GM12878 (cell line): Measurements from ENCODE around the gene KIFC1. TPM values are rescaled to one million over a fixed set of nuclear protein-coding genes. Genes with fewer than 3 reads are reported as not detected.
A peak's percentile ranks its signal among the peaks of the same experiment; 100 is the strongest.

ENCODE experiments used
- CHD2 ChIP-seq: IDR thresholded peaks from 2 replicates; pipeline ENCODE4 v1.6.1; 2011; ENCODE audit warnings: low read depth, low read length, improper control_type of control experiment, borderline replicate concordance
- DPF2 ChIP-seq: fragments of 450-650 bp; IDR thresholded peaks from 2 replicates; pipeline ENCODE4 v1.6.1; 2017; ENCODE audit warnings: mild to moderate bottlenecking
- ESRRA ChIP-seq: IDR thresholded peaks from 2 replicates; pipeline ENCODE4 v1.6.1; 2012; ENCODE audit warnings: mild to moderate bottlenecking, low read length, improper control_type of control experiment
- HDAC2 ChIP-seq: fragments of 200-600 bp; sonication (generic); IDR thresholded peaks from 2 replicates; pipeline ENCODE4 v1.6.1; 2017
- HDGF ChIP-seq: fragments of 450-650 bp; IDR thresholded peaks from 2 replicates; pipeline ENCODE4 v1.6.1; 2016; ENCODE audit warnings: antibody characterized with exemption
- IRF4 ChIP-seq: IDR thresholded peaks from 2 replicates; pipeline ENCODE4 v1.6.1; 2011; ENCODE audit warnings: low read depth, low read length
- MTA2 ChIP-seq: fragments of 450-650 bp; IDR thresholded peaks from 2 replicates; pipeline ENCODE4 v1.6.1; 2016; ENCODE audit warnings: low read depth, mild to moderate bottlenecking, moderate library complexity
- MXI1 ChIP-seq: fragments of 150-350 bp; IDR thresholded peaks from 2 replicates; pipeline ENCODE4 v1.6.1; 2011; ENCODE audit warnings: low read depth, mild to moderate bottlenecking, inconsistent platforms, low read length, improper control_type of control experiment
- NFYA ChIP-seq: IDR thresholded peaks from 2 replicates; pipeline ENCODE4 v1.6.1; 2011; ENCODE audit warnings: low read depth, mild to moderate bottlenecking, low read length, improper control_type of control experiment, borderline replicate concordance
- NR2C2 ChIP-seq: IDR thresholded peaks from 2 replicates; pipeline ENCODE4 v1.6.1; 2011; ENCODE audit warnings: borderline replicate concordance, low read depth; ENCODE audit not compliant: control insufficient read depth, insufficient read length
- NR2F1 ChIP-seq: fragments of 450-650 bp; conservative IDR thresholded peaks from 2 replicates; pipeline ENCODE4 v1.6.1; 2017; ENCODE audit warnings: mild to moderate bottlenecking
- POU2F2 ChIP-seq: IDR thresholded peaks from 3 replicates; pipeline ENCODE4 v1.6.1; 2011; ENCODE audit warnings: low read depth, mild to moderate bottlenecking, low read length, borderline replicate concordance
- SMAD1 ChIP-seq: fragments of 450-650 bp; IDR thresholded peaks from 2 replicates; pipeline ENCODE4 v1.6.1; 2018; ENCODE audit warnings: mild to moderate bottlenecking, low read depth; ENCODE audit not compliant: partially characterized antibody
- SMARCA5 ChIP-seq: fragments of 450-650 bp; IDR thresholded peaks from 2 replicates; pipeline ENCODE4 v1.6.1; 2017; ENCODE audit warnings: mild to moderate bottlenecking
- SREBF1 ChIP-seq: IDR thresholded peaks from 2 replicates; pipeline ENCODE4 v1.6.1; 2012; ENCODE audit warnings: mild to moderate bottlenecking, low read length
- SUPT20H ChIP-seq: IDR thresholded peaks from 2 replicates; pipeline ENCODE4 v1.6.1; 2011; ENCODE audit warnings: low read depth, mild to moderate bottlenecking, low read length, moderate library complexity, borderline replicate concordance; ENCODE audit not compliant: control insufficient read depth
- TCF3 ChIP-seq: IDR thresholded peaks from 2 replicates; pipeline ENCODE4 v1.6.1; 2012; ENCODE audit warnings: low read depth, mild to moderate bottlenecking, low read length, borderline replicate concordance; ENCODE audit not compliant: insufficient read depth
- ZNF384 ChIP-seq: IDR thresholded peaks from 2 replicates; pipeline ENCODE4 v1.6.1; 2012; ENCODE audit warnings: low read depth, mild to moderate bottlenecking, low read length, improper control_type of control experiment, borderline replicate concordance
- polyA plus RNA-seq, 11 experiments: library from polyadenylated mRNA; depleted of rRNA in 4 of 11; unstranded in 6 of 11; stranded (reverse) in 5 of 11; fragments of >200 nt; fragmentation: Nextera tagmentation in 4 of 11; fragmentation: Illumina TruSeq in 1 of 11; extraction: Ambion mirVana in 4 of 11; extraction: Trizol in 1 of 11; gene quantifications; 1 replicate in 1 of 11; 2 replicates in 10 of 11; pipeline versions ENCODE4 v1.2.1 to v1.2.3, GENCODE V29; 2011 to 2016; ENCODE audit warnings: inconsistent platforms in 2 of 11, missing spikeins in 2 of 11, low read depth in 1 of 11
- total RNA-seq, 4 experiments: library from RNA; depleted of rRNA in 3 of 4; stranded (reverse); fragments of >200 nt in 3 of 4; fragmentation: Illumina TruSeq in 1 of 4; extraction: Trizol in 1 of 4; gene quantifications; 2 replicates each; pipeline versions ENCODE4 v1.2.1 to v1.2.3, GENCODE V29; 2013 to 2021
- TF ChIP-seq, protein P1 (sequence below): IDR thresholded peaks from 2 replicates; pipeline ENCODE4 v1.6.1; 2012; ENCODE audit warnings: low read depth, low read length, improper control_type of control experiment
- TF ChIP-seq, protein P2 (sequence below): fragments of 450-650 bp; IDR thresholded peaks from 2 replicates; pipeline ENCODE4 v1.6.1; 2016; ENCODE audit warnings: mild to moderate bottlenecking, moderate library complexity, borderline replicate concordance
- TF ChIP-seq, protein P3 (sequence below): fragments of 450-650 bp; IDR thresholded peaks from 2 replicates; pipeline ENCODE4 v1.6.1; 2017; ENCODE audit warnings: antibody characterized with exemption, mild to moderate bottlenecking, moderate library complexity
- TF ChIP-seq, protein P4 (sequence below): fragments of 450-650 bp; IDR thresholded peaks from 2 replicates; pipeline ENCODE4 v1.6.1; 2016; ENCODE audit warnings: mild to moderate bottlenecking

KIFC1 gene
- total and polyA plus RNA-seq, 10 of the 15 experiments (the other 5 are each of a cell fraction or from before 2014, with no cell fraction given): 1.8 to 87.4 (median 54.4) TPM

DNA sequence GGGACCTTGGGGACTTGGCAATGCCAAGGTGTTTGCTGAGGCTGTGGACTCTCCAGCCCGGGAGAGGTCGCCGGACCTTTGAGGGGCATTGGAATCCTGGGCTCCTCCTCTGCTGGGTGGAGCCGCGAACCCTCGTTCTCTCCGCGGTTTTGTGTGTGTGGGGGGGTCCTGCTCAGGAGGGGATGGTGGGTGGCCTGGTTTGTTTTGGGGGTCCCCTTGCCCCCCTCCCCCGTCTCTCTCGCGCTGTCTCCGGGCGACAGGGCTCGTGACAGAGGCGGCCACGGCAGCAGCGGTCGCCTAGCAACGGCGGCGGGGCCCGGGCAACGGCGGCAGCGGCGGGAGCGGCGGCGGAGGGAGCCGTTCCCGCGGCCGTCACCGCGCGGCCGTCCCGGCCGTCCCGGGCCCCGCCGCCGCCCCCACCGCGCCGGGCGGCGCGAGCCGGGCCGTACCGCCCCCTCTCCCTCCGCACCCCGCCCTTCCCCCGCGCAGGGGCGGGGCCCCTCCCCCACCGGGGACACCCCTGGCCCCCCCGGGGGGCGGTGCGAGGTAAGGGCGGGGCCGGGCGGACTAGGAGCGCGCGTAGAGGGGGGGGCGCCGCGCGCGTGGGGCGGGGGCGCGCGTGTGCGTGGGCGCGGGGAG is 36.1 kb downstream of the KIFC1 start (continued):
- TF ChIP-seq, protein P1, sequence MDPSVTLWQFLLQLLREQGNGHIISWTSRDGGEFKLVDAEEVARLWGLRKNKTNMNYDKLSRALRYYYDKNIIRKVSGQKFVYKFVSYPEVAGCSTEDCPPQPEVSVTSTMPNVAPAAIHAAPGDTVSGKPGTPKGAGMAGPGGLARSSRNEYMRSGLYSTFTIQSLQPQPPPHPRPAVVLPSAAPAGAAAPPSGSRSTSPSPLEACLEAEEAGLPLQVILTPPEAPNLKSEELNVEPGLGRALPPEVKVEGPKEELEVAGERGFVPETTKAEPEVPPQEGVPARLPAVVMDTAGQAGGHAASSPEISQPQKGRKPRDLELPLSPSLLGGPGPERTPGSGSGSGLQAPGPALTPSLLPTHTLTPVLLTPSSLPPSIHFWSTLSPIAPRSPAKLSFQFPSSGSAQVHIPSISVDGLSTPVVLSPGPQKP: no peak
- TF ChIP-seq MTA2: no peak
- no peak for TF ChIP-seq NR2C2
- no peak for TF ChIP-seq HDGF
- TF ChIP-seq POU2F2: no peak
- peak; percentile 62 for TF ChIP-seq MXI1
- TF ChIP-seq ZNF384: no peak
- TF ChIP-seq, protein P2, sequence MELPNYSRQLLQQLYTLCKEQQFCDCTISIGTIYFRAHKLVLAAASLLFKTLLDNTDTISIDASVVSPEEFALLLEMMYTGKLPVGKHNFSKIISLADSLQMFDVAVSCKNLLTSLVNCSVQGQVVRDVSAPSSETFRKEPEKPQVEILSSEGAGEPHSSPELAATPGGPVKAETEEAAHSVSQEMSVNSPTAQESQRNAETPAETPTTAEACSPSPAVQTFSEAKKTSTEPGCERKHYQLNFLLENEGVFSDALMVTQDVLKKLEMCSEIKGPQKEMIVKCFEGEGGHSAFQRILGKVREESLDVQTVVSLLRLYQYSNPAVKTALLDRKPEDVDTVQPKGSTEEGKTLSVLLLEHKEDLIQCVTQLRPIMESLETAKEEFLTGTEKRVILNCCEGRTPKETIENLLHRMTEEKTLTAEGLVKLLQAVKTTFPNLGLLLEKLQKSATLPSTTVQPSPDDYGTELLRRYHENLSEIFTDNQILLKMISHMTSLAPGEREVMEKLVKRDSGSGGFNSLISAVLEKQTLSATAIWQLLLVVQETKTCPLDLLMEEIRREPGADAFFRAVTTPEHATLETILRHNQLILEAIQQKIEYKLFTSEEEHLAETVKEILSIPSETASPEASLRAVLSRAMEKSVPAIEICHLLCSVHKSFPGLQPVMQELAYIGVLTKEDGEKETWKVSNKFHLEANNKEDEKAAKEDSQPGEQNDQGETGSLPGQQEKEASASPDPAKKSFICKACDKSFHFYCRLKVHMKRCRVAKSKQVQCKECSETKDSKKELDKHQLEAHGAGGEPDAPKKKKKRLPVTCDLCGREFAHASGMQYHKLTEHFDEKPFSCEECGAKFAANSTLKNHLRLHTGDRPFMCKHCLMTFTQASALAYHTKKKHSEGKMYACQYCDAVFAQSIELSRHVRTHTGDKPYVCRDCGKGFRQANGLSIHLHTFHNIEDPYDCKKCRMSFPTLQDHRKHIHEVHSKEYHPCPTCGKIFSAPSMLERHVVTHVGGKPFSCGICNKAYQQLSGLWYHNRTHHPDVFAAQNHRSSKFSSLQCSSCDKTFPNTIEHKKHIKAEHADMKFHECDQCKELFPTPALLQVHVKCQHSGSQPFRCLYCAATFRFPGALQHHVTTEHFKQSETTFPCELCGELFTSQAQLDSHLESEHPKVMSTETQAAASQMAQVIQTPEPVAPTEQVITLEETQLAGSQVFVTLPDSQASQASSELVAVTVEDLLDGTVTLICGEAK: peak; percentile 4; the same call in 1 of the 2 replicates
- TF ChIP-seq NR2F1: 0 out of 2 replicates have a peak, but pooled peaks have one; percentile 15
- TF ChIP-seq HDAC2: no peak
- no peak for TF ChIP-seq SMARCA5
- TF ChIP-seq, protein P3, sequence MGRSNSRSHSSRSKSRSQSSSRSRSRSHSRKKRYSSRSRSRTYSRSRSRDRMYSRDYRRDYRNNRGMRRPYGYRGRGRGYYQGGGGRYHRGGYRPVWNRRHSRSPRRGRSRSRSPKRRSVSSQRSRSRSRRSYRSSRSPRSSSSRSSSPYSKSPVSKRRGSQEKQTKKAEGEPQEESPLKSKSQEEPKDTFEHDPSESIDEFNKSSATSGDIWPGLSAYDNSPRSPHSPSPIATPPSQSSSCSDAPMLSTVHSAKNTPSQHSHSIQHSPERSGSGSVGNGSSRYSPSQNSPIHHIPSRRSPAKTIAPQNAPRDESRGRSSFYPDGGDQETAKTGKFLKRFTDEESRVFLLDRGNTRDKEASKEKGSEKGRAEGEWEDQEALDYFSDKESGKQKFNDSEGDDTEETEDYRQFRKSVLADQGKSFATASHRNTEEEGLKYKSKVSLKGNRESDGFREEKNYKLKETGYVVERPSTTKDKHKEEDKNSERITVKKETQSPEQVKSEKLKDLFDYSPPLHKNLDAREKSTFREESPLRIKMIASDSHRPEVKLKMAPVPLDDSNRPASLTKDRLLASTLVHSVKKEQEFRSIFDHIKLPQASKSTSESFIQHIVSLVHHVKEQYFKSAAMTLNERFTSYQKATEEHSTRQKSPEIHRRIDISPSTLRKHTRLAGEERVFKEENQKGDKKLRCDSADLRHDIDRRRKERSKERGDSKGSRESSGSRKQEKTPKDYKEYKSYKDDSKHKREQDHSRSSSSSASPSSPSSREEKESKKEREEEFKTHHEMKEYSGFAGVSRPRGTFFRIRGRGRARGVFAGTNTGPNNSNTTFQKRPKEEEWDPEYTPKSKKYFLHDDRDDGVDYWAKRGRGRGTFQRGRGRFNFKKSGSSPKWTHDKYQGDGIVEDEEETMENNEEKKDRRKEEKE: no peak
- no peak for TF ChIP-seq ESRRA
- no peak for TF ChIP-seq SMAD1
- TF ChIP-seq SUPT20H: no peak
- TF ChIP-seq SREBF1: no peak
- TF ChIP-seq, protein P4, sequence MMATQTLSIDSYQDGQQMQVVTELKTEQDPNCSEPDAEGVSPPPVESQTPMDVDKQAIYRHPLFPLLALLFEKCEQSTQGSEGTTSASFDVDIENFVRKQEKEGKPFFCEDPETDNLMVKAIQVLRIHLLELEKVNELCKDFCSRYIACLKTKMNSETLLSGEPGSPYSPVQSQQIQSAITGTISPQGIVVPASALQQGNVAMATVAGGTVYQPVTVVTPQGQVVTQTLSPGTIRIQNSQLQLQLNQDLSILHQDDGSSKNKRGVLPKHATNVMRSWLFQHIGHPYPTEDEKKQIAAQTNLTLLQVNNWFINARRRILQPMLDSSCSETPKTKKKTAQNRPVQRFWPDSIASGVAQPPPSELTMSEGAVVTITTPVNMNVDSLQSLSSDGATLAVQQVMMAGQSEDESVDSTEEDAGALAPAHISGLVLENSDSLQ: no peak
- no peak for TF ChIP-seq IRF4
- no peak for TF ChIP-seq NFYA
- 0 out of 2 replicates have a peak, but pooled peaks have one; percentile 34 for TF ChIP-seq CHD2
- TF ChIP-seq DPF2: peak; percentile 23; the same call in 1 of the 2 replicates
- no peak for TF ChIP-seq TCF3
